Epithelial cell of esophagus (primary cell): ENCODE measurements around the gene SQOR.

Experiments
- DNase-seq: peaks from one replicate; pipeline ENCODE4 v3.0.0; 2010; ENCODE audit warnings: low read depth
- H3K4me3 ChIP-seq: 2 replicates; pipeline ENCODE4 v1.5.1; 2011; ENCODE audit warnings: mild to moderate bottlenecking, low read length, control low read depth
- TF ChIP-seq, protein P1 (sequence below): IDR thresholded peaks from 2 replicates; pipeline ENCODE4 v1.5.1; 2011; ENCODE audit warnings: low read depth, mild to moderate bottlenecking, low read length, control low read depth, inconsistent platforms; ENCODE audit not compliant: insufficient read depth; ENCODE audit errors: missing control alignments

Gene SQOR

DNA sequence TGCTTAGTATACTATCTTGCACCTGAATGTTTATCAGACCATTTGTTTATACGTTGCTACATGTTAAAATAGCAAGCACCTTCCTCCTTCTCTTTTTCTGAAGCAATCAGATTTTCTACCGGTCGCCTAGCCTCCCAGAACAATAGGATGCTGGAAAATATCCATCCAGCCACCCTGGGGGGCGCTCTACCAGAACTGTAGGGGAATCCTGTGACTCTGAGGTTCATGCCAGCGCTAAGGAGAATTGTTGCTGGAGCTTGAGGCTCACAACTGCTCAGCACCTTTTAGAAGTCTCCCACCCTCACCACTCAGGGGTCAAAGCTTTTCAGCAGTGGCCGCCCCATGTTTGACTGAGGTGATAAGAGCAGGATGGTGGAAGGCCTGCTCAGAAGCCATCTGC is 27.5 kb downstream of the SQOR start:
- TF ChIP-seq, protein P1, sequence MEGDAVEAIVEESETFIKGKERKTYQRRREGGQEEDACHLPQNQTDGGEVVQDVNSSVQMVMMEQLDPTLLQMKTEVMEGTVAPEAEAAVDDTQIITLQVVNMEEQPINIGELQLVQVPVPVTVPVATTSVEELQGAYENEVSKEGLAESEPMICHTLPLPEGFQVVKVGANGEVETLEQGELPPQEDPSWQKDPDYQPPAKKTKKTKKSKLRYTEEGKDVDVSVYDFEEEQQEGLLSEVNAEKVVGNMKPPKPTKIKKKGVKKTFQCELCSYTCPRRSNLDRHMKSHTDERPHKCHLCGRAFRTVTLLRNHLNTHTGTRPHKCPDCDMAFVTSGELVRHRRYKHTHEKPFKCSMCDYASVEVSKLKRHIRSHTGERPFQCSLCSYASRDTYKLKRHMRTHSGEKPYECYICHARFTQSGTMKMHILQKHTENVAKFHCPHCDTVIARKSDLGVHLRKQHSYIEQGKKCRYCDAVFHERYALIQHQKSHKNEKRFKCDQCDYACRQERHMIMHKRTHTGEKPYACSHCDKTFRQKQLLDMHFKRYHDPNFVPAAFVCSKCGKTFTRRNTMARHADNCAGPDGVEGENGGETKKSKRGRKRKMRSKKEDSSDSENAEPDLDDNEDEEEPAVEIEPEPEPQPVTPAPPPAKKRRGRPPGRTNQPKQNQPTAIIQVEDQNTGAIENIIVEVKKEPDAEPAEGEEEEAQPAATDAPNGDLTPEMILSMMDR, result no peak
- DNase-seq, result no peak
- no peak overlapping the region for H3K4me3 ChIP-seq

DNA sequence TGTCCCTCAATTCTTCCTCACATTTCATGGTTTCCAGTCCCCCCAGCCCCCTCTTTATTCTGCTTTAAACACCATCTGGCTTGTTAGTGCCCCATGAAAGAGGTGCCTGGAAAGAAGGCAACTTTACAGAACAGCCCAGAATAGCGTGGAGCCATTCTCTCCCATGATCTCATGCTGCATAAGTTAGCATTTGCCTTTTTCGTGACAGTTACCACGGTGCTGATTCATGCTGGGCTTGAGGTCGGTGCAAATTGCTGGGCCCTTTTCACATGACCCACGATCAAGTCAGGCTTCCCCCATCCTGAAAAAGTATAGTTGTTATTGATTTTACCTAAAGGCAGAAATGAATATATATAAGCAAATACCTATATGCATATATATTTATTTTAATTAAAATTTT is 29.6 kb downstream of the SQOR start:
- no peak for DNase-seq
- TF ChIP-seq, protein P1, result no peak
- no peak overlapping the region for H3K4me3 ChIP-seq

GRCh38 chr15:45665261-45665660 is 30.4 kb downstream of the SQOR start:
- no peak for DNase-seq
- TF ChIP-seq, protein P1, result no peak

DNA sequence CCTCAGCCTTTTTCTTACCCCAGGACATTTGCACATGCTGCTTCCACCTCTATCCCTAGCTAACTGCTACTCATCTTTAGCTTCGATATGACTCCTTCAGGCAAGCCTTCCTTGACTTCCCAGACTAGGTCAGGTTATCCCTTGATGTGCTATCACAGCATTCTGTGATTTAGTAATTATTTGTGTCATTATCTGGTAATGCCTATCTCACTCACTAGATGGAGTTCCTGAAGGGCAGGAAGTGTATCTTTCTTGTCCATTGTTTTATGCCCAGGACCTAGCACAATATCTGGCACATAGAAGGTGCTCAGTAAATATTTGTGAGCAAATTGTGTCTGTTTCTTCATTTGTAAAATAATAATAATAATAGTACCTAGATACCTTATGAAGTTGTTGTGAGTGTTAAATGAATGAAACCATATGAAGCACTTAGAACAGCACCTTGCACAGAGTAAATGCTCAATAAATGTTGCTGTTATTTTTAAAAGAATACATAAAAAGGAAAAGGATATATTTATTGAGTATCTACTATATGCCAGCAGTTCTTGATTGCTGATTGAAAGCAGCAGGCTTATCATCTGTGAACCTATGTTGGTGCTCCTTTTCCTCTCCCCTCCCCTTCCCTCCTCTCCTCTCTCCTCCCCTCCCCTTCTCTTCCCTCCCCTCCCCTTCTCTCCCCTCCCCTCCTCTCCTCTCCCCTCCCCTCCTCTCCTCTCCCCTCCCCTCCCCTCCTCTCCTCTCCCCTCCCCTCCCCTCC is 31.5 kb downstream of the SQOR start:
- H3K4me3 ChIP-seq, result no peak overlapping the region
- DNase-seq, result no peak
- TF ChIP-seq, protein P1, result peak; percentile 20

More at GRCh38 chr15:45665261-45665660, 30.4 kb downstream of the SQOR start:
- H3K4me3 ChIP-seq, result no peak overlapping the region

- DNase-seq, result no peak
- TF ChIP-seq, protein P1, result no peak
- no peak overlapping the region for H3K4me3 ChIP-seq
Observed at GRCh38 chr15:45667002-45667401, 32.2 kb downstream of the SQOR start.

DNA sequence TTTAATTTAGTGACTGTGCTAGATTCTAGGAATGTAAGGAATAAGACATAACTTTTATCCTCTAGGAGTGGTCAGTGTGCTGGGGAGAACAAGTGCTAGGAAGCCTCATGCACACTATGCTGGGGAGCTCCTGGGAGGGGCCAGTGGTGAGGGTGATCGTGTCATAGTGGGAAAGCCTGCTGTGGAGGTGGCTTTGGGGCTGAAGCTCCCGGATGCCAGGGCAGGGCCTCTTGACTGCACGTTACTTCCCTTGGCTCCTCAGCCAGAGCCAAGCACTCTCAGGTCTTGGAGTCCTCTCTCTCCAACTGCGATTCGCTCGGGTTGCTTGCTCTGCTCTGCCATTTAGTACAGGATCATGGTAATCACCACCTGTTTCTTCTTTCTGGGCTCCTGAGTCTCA is 33.6 kb downstream of the SQOR start:
- DNase-seq, result no peak
- TF ChIP-seq, protein P1, result no peak
- no peak overlapping the region for H3K4me3 ChIP-seq

- TF ChIP-seq, protein P1, result no peak
- H3K4me3 ChIP-seq, result no peak overlapping the region
- DNase-seq, result no peak
Observed at GRCh38 chr15:45669422-45669821, 34.6 kb downstream of the SQOR start.
